NCI-H1105 treated with DMSO at 0.1 percent for 48 hours (cell line): ENCODE data around the gene ANAPC10.
"Not testable (repeated sequence)": the region's sequence is repeated elsewhere in the genome, so short reads cannot be mapped to it uniquely, and the experiment has no call there.

ENCODE experiments used
- DNase-seq: peaks from one replicate; lab custom pipeline; 2025; lab: John Stamatoyannopoulos, UW

The ANAPC10 gene

GRCh38 chr4:145071560-145071959 lies 26.4 kb downstream of the ANAPC10 start:
- DNase-seq: no peak

- no peak for DNase-seq
These were observed 28.6 kb downstream of the ANAPC10 start for GRCh38 chr4:145069361-145069760.

GRCh38 chr4:145066063-145066501 lies 31.9 kb downstream of the ANAPC10 start:
- DNase-seq: no peak

GRCh38 chr4:145061318-145061920 lies 36.6 kb downstream of the ANAPC10 start:
- peak; percentile 28 for DNase-seq

GRCh38 chr4:145058256-145058655 lies 39.7 kb downstream of the ANAPC10 start:
- DNase-seq: no peak

- no peak for DNase-seq
These were observed 41.5 kb downstream of the ANAPC10 start for GRCh38 chr4:145056325-145057130.

GRCh38 chr4:145055533-145056257 lies 42.3 kb downstream of the ANAPC10 start:
- DNase-seq: no peak

GRCh38 chr4:145049241-145049640 lies 48.8 kb downstream of the ANAPC10 start:
- DNase-seq: no peak

- no peak for DNase-seq
These were observed 49.2 kb downstream of the ANAPC10 start for GRCh38 chr4:145048817-145049216.

- no peak for DNase-seq
These were observed 50.8 kb downstream of the ANAPC10 start for GRCh38 chr4:145047151-145047550.

GRCh38 chr4:145045180-145045579 lies 52.8 kb downstream of the ANAPC10 start:
- no peak for DNase-seq

- DNase-seq: no peak
These were observed 53.7 kb downstream of the ANAPC10 start for GRCh38 chr4:145044341-145044740.

- no peak for DNase-seq
These were observed 54.7 kb downstream of the ANAPC10 start for GRCh38 chr4:145043306-145043705.

GRCh38 chr4:145042601-145043285 lies 55.3 kb downstream of the ANAPC10 start:
- DNase-seq: no peak

- no peak for DNase-seq
These were observed 56.6 kb downstream of the ANAPC10 start for GRCh38 chr4:145041378-145041777.

- no peak for DNase-seq
These were observed 62.4 kb downstream of the ANAPC10 start for GRCh38 chr4:145035494-145036136.

GRCh38 chr4:145034727-145035211 lies 63.2 kb downstream of the ANAPC10 start:
- no peak for DNase-seq

GRCh38 chr4:145019346-145019745 lies 78.7 kb downstream of the ANAPC10 start:
- no peak for DNase-seq

GRCh38 chr4:145014365-145014764 lies 83.6 kb downstream of the ANAPC10 start:
- DNase-seq: no peak

- no peak for DNase-seq
These were observed 85.2 kb downstream of the ANAPC10 start for GRCh38 chr4:145012841-145013240.

- no peak for DNase-seq
These were observed 86.4 kb downstream of the ANAPC10 start for GRCh38 chr4:145011636-145012035.

GRCh38 chr4:145010315-145010714 lies 87.7 kb downstream of the ANAPC10 start:
- not testable (repeated sequence) for DNase-seq
